A549 (cell line): Measurements from ENCODE around the gene DENND6A.

Source experiments
- CBX2 ChIP-seq: fragments of 200-600 bp; sonication (generic); IDR thresholded peaks from 2 replicates; pipeline ENCODE4 v1.6.1; 2016; ENCODE audit warnings: low read depth, mild to moderate bottlenecking, borderline replicate concordance
- HDAC2 ChIP-seq: fragments of 200-600 bp; sonication (generic); IDR thresholded peaks from 2 replicates; pipeline ENCODE4 v1.6.1; 2016
- HOXA7 ChIP-seq: fragments of 250-450 bp; sonication (Bioruptor Pico); IDR thresholded peaks from 2 replicates; pipeline ENCODE4 v1.5.0; 2020; ENCODE audit warnings: mild to moderate bottlenecking, moderate library complexity
- POLR2A ChIP-seq: IDR thresholded peaks from 2 replicates; pipeline ENCODE4 v1.6.1; 2012; ENCODE audit warnings: mild to moderate bottlenecking, low read length
- ZFP36 ChIP-seq: fragments of 450-650 bp; IDR thresholded peaks from 2 replicates; pipeline ENCODE4 v1.6.1; 2014; ENCODE audit warnings: borderline replicate concordance; ENCODE audit not compliant: partially characterized antibody
- TF ChIP-seq, protein P1 (sequence below): fragments of >200 bp; sonication (Bioruptor Twin); formaldehyde crosslinking; IDR thresholded peaks from 3 replicates; pipeline ENCODE4 v1.5.1; 2016
- TF ChIP-seq, protein P2 (sequence below): fragments of 200-600 bp; sonication (generic); IDR thresholded peaks from 2 replicates; pipeline ENCODE4 v1.6.1; 2016; ENCODE audit warnings: antibody characterized with exemption, mild to moderate bottlenecking, moderate library complexity

DNA sequence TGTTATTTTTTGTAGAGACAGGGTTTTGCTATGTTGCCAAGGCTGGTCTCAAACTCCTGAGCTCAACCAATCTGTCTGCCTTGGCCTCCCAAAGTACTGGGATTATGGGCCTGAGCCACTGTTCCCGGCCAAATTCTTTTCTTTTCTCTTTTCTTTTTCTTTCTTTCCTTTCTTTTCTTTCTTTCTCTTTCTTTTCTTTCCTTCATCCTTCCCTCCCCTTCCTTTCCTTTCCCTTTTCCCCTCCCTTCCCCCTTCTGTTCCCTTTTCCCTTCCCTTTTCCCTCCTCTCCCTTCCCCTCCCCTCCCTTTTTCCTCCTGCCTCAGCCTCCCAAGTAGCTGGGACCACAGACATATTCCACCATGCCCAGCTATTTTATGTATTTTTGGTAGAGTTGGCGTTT, 92.7 kb downstream of the DENND6A start:
- TF ChIP-seq, protein P1, sequence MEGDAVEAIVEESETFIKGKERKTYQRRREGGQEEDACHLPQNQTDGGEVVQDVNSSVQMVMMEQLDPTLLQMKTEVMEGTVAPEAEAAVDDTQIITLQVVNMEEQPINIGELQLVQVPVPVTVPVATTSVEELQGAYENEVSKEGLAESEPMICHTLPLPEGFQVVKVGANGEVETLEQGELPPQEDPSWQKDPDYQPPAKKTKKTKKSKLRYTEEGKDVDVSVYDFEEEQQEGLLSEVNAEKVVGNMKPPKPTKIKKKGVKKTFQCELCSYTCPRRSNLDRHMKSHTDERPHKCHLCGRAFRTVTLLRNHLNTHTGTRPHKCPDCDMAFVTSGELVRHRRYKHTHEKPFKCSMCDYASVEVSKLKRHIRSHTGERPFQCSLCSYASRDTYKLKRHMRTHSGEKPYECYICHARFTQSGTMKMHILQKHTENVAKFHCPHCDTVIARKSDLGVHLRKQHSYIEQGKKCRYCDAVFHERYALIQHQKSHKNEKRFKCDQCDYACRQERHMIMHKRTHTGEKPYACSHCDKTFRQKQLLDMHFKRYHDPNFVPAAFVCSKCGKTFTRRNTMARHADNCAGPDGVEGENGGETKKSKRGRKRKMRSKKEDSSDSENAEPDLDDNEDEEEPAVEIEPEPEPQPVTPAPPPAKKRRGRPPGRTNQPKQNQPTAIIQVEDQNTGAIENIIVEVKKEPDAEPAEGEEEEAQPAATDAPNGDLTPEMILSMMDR, result no peak
- TF ChIP-seq HDAC2 (no peak), POLR2A (no peak), ZFP36 (no peak), CBX2 (no peak), HOXA7 (no peak)
- TF ChIP-seq, protein P2, sequence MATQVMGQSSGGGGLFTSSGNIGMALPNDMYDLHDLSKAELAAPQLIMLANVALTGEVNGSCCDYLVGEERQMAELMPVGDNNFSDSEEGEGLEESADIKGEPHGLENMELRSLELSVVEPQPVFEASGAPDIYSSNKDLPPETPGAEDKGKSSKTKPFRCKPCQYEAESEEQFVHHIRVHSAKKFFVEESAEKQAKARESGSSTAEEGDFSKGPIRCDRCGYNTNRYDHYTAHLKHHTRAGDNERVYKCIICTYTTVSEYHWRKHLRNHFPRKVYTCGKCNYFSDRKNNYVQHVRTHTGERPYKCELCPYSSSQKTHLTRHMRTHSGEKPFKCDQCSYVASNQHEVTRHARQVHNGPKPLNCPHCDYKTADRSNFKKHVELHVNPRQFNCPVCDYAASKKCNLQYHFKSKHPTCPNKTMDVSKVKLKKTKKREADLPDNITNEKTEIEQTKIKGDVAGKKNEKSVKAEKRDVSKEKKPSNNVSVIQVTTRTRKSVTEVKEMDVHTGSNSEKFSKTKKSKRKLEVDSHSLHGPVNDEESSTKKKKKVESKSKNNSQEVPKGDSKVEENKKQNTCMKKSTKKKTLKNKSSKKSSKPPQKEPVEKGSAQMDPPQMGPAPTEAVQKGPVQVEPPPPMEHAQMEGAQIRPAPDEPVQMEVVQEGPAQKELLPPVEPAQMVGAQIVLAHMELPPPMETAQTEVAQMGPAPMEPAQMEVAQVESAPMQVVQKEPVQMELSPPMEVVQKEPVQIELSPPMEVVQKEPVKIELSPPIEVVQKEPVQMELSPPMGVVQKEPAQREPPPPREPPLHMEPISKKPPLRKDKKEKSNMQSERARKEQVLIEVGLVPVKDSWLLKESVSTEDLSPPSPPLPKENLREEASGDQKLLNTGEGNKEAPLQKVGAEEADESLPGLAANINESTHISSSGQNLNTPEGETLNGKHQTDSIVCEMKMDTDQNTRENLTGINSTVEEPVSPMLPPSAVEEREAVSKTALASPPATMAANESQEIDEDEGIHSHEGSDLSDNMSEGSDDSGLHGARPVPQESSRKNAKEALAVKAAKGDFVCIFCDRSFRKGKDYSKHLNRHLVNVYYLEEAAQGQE, result no peak
